Activated CD8-positive, alpha-beta memory T cell treated with anti-CD3 and anti-CD28 coated beads, Interleukin-2, amount 50 U/mL, for 24 hours (primary cell): ENCODE measurements around the gene BCAS1.
"Not testable (repeated sequence)": the region's sequence is repeated elsewhere in the genome, so short reads cannot be mapped to it uniquely, and the experiment has no call there.

Experiments
- DNase-seq: peaks from one replicate; pipeline ENCODE4 v3.0.0-alpha.2; 2020; ENCODE audit errors: extremely low read depth

The BCAS1 gene

GRCh38 chr20:53943522-53944291, 126.7 kb downstream of the BCAS1 start:
- no peak for DNase-seq

GRCh38 chr20:53942973-53943372, 127.4 kb downstream of the BCAS1 start:
- no peak for DNase-seq

DNA sequence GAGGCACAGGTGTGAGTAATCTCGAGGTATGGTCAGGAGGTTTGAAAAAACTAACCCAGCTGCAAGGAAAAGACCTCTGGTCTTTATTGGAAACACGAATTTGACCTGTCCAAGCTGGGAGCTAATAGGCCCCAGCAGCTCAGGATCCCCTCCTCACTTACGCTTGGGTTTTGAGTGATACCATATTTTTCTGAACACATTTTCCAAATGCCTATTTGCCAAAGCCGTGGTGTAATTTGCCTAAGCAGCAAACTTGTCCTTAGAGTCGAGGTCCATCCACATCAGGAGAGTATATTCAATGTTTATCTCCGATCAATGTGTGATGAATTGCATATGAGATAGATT, 128.0 kb downstream of the BCAS1 start:
- no peak for DNase-seq

- no peak for DNase-seq
These were observed 128.5 kb downstream of the BCAS1 start for GRCh38 chr20:53941680-53942471.

- no peak for DNase-seq
These were observed 129.4 kb downstream of the BCAS1 start for GRCh38 chr20:53940907-53941545.

- no peak for DNase-seq
These were observed 130.1 kb downstream of the BCAS1 start for GRCh38 chr20:53940360-53940702.

DNA sequence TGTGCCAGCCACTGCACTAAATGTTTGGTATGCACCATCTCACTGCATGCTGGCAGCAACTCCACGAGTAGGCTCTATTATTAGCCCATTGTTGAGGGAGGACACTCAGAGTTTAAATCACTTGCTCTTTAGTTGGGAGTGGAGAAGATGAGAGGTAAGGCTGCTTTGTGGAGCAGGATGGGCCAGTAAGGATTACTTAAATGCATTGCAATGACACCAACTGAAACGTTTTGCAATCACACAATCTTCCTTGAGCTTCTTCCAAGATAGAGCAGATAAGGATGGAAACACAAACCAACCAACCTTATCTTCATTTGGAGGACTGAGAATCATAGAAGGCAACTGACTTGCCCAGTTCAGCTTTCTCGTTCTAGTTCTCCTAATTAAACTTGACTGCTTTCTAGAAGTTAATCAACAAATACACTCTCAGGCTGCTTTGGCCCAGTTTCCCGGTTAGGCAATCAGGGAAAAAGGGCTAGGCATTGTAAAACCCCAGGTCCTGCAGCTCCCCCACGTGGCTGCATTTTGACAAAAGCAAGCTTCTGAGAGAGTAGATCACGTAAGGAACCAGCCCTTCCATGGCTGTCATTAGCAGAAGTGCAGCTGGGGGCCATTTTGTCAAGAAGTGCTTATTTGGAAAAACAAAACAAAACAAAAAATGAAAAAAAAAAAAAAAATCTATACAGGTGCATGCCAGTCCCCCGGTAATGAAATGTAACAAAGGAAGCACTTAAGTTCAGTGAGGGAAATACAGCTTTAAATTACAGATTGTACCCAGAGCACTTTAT, 130.6 kb downstream of the BCAS1 start:
- DNase-seq, result peak; percentile 39

GRCh38 chr20:53939190-53939571, 131.2 kb downstream of the BCAS1 start:
- no peak for DNase-seq

DNA sequence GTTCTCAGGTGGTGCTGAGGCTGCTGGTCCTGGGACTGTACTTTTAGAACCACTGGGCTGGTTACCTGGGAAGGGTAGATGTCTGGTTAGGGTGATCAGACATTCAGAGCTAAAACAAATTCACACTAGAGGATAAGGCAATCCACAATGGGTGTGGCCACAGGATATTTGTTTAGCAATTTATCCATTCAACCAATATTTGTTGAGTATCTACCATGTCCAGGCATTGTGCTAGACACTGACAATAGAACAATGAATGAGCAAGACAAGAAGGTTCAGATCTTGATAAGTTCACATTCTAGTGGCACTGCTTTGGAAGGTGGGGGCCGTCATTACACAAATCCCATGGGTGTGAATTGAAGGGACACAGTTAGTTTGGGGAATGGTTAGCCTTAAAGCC, 131.7 kb downstream of the BCAS1 start:
- DNase-seq, result no peak

DNA sequence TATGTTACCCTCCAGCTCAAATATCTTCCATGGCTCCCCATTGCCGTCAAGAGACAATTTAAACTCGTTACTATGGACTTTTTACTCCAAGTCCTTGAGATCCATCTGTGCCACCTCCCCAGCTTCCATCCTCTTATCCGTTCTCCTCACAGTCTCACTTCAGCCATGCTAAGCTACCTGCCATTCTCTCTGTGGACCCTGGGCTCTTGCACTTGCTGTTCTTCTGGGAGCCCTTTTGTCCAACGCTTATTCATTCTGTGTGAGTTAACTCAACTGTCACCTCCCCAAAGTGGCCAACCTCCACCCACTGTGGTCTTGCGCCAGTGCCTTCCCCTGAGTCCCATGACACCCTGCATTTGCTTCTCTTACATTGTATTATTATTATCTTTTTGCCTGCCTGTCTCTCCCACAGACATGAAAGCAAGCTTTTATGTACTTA, 132.4 kb downstream of the BCAS1 start:
- DNase-seq, result no peak

- no peak for DNase-seq
These were observed 133.1 kb downstream of the BCAS1 start for GRCh38 chr20:53937339-53937741.

GRCh38 chr20:53935344-53936084, 134.9 kb downstream of the BCAS1 start:
- DNase-seq, result no peak

GRCh38 chr20:53934421-53935343, 135.7 kb downstream of the BCAS1 start:
- no peak for DNase-seq

- no peak for DNase-seq
These were observed 137.1 kb downstream of the BCAS1 start for GRCh38 chr20:53933232-53933846.

DNA sequence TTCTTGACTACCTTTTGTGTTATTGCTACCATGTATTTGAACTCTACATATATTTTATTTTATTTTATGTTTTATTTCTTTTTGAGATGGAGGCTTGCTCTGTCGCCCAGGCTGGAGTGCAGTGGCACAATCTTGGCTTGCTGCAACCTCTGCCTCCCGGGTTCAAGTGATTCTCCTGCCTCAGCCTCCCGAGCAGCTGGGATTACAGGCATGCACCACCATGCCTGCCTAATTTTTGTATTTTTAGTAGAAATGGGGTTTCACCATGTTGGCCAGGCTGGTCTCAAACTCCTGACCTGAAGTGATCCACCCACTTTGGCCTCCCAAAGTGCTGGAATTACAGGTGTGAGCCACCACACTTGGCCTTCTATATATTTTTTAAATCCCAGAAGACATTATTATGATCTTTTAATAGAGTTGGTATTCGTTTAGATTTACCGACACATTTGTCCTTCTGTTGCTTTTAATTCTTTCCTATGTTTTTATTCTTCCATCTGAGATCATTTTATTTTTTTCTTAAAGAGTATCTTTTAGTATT, 137.7 kb downstream of the BCAS1 start:
- not testable (repeated sequence) for DNase-seq

DNA sequence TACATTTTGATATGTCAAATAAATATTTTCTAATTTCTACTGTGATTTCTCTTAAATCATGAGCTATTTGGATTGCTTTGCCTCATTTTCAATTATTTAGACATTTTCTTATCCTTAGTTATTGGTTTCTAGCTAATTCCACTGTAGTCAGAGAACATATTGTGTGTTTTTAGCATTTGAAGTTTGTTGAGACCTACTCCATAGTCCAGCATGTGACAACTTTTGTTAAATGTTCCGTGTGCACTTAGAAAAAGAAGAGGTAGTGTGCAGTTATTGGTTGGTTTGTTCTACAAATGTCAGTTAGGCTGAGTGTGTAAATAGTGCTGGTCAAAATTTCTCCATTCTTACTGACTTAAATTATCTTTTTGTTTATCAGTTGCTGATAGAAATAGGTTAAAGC, 138.8 kb downstream of the BCAS1 start:
- no peak for DNase-seq

DNA sequence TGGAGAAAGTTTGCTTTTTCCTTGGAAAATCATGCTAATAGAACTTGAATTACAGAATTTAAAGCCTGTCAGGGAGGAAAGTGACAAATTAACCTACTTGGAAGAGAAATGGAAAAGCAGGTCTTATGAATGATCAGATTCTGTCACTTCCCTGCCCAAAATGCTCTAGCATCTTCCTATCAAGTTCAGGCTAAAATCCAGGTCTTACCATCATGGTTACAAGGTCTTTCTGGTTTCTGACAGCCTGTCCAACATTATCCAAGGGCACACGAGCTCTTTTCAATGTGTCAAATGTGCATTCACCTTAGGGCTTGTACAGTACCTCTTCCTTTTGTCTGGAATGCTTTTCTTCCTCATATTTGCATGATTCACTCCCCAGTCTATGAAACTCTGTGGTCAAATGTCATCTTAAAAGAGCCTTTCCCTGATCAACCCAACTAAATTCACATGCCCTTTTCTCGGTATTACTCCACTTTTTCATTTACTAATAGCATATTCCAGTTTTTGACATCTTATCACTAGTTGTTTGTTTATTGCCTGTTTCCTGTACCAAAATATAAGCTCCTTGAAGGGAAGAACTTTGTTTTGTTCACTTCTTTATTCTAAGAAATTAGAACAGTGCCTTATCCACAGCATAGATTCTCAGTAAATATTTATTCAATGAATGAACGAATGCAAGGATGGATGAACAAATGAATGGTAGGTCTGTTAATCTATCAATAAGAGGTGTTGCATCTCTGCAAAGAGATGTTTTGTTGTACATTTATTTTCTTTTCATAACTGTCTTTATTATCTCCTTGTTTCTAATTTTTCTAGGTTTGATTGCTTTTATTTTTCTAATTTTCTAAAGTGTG, 139.5 kb downstream of the BCAS1 start:
- DNase-seq, result no peak

DNA sequence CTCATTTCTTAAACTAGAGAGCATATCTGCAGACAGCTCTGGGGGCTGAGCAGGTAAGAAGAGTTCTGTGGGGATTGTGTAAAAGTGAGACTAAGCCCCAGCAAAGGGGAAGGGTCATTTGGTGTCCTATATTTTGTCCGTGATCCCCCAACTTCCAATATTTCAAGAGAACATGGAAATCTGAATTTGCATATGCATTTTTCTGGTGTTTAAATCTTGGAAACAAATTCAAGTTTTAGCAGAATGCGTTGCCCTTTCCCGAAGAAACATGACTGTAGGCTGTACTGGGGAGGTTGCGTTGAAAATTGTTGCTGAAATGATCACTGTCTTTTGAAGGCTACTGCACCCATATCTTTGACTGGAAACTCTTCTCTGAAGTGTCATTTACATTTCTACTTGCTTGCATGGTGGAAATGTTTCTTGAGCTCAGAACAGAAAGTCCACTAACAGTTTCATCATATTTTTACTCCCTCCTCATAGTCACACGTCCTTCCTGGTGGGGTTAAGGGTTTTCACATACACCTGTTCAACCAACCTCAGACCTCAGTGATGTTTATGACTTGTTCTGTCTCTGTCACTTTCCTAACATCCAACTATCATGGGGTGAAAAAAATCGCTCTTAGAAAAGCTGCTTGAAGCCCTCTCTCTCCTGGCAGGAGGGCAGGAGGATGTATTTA, 140.3 kb downstream of the BCAS1 start:
- no peak for DNase-seq
